MCF 10A (cell line): ENCODE results near the gene PNKD. TPM values are rescaled to one million over a fixed set of nuclear protein-coding genes. Genes with fewer than 3 reads are reported as not detected.
A peak's percentile ranks its signal among the peaks of the same experiment; 100 is the strongest.

Experiments used
- BruUV-seq: library from RNA; stranded (reverse); fragments of 400-500 nt; replicated peaks from 2 replicates; lab custom pipeline; 2021; lab: Mats Ljungman, UMichigan
- CTCF ChIA-PET: fragments of 300-600 bp; sonication (Branson Sonifier 250); formaldehyde crosslinking; extraction: SDS; loops from one replicate; lab custom pipeline; 2021; ENCODE audit warnings: antibody characterized with exemption, inconsistent platforms; lab: Yijun Ruan, JAX
- POLR2A ChIA-PET: fragments of 300-600, 350-650 bp; sonication (Branson Sonifier 250); formaldehyde crosslinking; extraction: SDS; loops from one replicate; lab custom pipeline; 2020; ENCODE audit warnings: antibody characterized with exemption, inconsistent platforms; lab: Yijun Ruan, JAX
- DNase-seq: peaks from one replicate; pipeline ENCODE4 v3.0.0-alpha.2; 2018; ENCODE audit not compliant: unreplicated experiment
- H3K27ac Mint-ChIP-seq: one replicate; pipeline ENCODE4 v1.8.0; 2022; ENCODE audit warnings: mild to moderate bottlenecking, low read depth, mixed read lengths; ENCODE audit not compliant: unreplicated experiment
- H3K27me3 Mint-ChIP-seq: one replicate; pipeline ENCODE4 v1.8.0; 2022; ENCODE audit warnings: mixed read lengths; ENCODE audit not compliant: insufficient read depth, unreplicated experiment
- H3K36me3 Mint-ChIP-seq: one replicate; pipeline ENCODE4 v1.8.0; 2022; ENCODE audit warnings: mild to moderate bottlenecking, moderate library complexity, mixed read lengths; ENCODE audit not compliant: insufficient read depth, unreplicated experiment
- H3K4me1 Mint-ChIP-seq: one replicate; pipeline ENCODE4 v1.8.0; 2022; ENCODE audit warnings: mixed read lengths; ENCODE audit not compliant: insufficient read depth, unreplicated experiment
- H3K4me3 Mint-ChIP-seq: one replicate; pipeline ENCODE4 v1.8.0; 2022; ENCODE audit warnings: mild to moderate bottlenecking, moderate library complexity, mixed read lengths; ENCODE audit not compliant: unreplicated experiment
- H3K9me3 Mint-ChIP-seq: one replicate; pipeline ENCODE4 v1.8.0; 2022; ENCODE audit warnings: mixed read lengths; ENCODE audit not compliant: unreplicated experiment
- intact Hi-C: fragments of 100-400 bp; cut with micrococcal nuclease; formaldehyde crosslinking; loops from 2 replicates; pipeline ENCODE4 v1.14.1; 2022
- total RNA-seq: library from RNA; stranded (reverse); gene quantifications from 2 replicates; pipeline ENCODE4 v1.2.3, GENCODE V29; 2022
- TF ChIP-seq, protein P1 (sequence below): fragments of 200-600 bp; IDR thresholded peaks from one replicate; pipeline ENCODE4 v1.8.0; 2022; ENCODE audit warnings: antibody characterized with exemption, mild to moderate bottlenecking; ENCODE audit not compliant: unreplicated experiment

Gene PNKD
- total RNA-seq, 1 experiment from 2014 or later: 23.1 TPM

DNA sequence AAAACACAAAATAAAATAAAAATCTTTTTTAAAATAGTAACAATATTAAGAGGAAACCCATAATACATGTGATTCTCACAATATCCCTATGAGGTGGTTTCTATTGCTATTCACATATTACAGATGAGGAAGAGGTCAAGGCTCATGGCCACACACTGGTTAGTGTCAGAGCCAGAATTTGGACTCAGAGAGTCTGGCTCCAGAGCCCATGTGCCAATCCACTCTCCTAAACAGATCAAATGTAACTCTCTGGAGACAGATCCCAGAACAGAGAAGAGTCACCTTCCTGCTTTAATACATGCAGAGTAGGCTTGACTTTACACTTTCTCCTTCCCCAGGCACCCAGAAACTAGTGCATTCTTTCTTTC, 101.6 kb downstream of the PNKD start:
- no TSS peak for BruUV-seq
- H3K27ac Mint-ChIP-seq: no peak overlapping the region
- peaks cover 14% of the 10 kb centered on the region for H3K27me3 Mint-ChIP-seq
- no peaks in the 10 kb centered on the region for H3K36me3 Mint-ChIP-seq
- TF ChIP-seq, protein P1, sequence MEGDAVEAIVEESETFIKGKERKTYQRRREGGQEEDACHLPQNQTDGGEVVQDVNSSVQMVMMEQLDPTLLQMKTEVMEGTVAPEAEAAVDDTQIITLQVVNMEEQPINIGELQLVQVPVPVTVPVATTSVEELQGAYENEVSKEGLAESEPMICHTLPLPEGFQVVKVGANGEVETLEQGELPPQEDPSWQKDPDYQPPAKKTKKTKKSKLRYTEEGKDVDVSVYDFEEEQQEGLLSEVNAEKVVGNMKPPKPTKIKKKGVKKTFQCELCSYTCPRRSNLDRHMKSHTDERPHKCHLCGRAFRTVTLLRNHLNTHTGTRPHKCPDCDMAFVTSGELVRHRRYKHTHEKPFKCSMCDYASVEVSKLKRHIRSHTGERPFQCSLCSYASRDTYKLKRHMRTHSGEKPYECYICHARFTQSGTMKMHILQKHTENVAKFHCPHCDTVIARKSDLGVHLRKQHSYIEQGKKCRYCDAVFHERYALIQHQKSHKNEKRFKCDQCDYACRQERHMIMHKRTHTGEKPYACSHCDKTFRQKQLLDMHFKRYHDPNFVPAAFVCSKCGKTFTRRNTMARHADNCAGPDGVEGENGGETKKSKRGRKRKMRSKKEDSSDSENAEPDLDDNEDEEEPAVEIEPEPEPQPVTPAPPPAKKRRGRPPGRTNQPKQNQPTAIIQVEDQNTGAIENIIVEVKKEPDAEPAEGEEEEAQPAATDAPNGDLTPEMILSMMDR: no peak
- intact Hi-C loops: no loop called here
- ChIA-PET CTCF (interaction anchor here (0.7 kb wide), 1 partner anchor 1328 kb away, joined by 3 read pairs; no protein-coding TSS in a partner anchor), POLR2A (no interaction called here)
- no peaks in the 10 kb centered on the region for H3K9me3 Mint-ChIP-seq
- DNase-seq: no peak
- peaks cover 5% of the 10 kb centered on the region for H3K4me1 Mint-ChIP-seq
- no peak overlapping the region for H3K4me3 Mint-ChIP-seq

DNA sequence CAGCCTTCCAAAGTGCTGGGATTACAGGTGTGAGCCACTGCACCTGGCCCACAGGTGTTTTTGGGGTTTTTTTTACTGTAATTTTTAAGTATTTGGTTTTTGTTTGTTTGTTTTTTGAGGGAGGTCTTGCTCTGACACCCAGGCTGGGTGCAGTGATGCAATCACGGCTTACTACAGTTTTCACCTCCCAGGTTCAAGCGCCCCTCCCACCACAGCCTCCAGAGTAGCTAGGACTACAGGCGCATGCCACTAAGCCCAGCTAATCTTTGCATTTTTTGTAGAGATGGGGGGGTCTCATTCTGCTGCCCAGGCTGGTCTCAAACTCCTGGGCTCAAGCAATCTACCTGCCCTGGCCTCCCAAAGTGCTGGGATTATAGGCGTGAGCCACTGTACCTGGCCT, 104.5 kb downstream of the PNKD start:
- intact Hi-C loops: no loop called here
- H3K27ac Mint-ChIP-seq: no peak overlapping the region

DNA sequence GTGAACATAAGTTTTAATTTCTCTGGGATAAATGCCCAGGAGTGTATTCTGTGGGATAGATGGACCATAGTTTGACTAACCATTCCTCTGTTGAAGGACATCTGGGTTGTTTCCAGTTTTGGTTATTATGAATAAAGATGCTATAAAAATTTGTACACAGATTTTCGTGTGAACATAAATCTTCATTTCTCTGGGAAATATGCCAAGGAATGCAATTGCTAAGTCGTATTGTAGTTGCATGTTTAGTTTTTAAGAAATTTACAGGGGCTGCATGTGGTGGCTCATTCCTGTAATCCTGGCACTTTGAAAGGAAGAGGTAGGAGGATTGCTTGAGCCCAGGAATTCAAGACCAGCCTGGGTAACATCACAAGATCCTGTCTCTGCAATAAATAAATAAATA, 104.9 kb downstream of the PNKD start:
- no peak overlapping the region for H3K27ac Mint-ChIP-seq
- no peaks in the 10 kb centered on the region for H3K9me3 Mint-ChIP-seq
- intact Hi-C loops: no loop called here
- no peak overlapping the region for H3K4me3 Mint-ChIP-seq
- H3K4me1 Mint-ChIP-seq: peaks cover 9% of the 10 kb centered on the region
- POLR2A ChIA-PET: interaction anchor here (1.1 to 1.5 kb wide), 2 partner anchors 9 to 24 kb away, joined by 3 read pairs; no protein-coding TSS in a partner anchor
- peaks cover 4% of the 10 kb centered on the region for H3K27me3 Mint-ChIP-seq
- peak; percentile 73 for DNase-seq
- no peaks in the 10 kb centered on the region for H3K36me3 Mint-ChIP-seq
- CTCF ChIA-PET: interaction anchor here (0.6 to 0.9 kb wide), 3 partner anchors 73 to 229 kb away, joined by 3 to 5 read pairs (median 3); no protein-coding TSS in a partner anchor
- TF ChIP-seq, protein P1: no peak
- no TSS peak for BruUV-seq

More for the DNA sequence above, 104.5 kb downstream of the PNKD start:
- DNase-seq: peak; percentile 34
- no peaks in the 10 kb centered on the region for H3K36me3 Mint-ChIP-seq
- H3K4me1 Mint-ChIP-seq: peaks cover 5% of the 10 kb centered on the region
- ChIA-PET CTCF (interaction anchor here (0.6 to 1.2 kb wide), 2 partner anchors 10 to 19 kb away, joined by 3 to 4 read pairs; no protein-coding TSS in a partner anchor), POLR2A (interaction anchor here (1.5 kb wide), 1 partner anchor 9 kb away, joined by 3 read pairs; no protein-coding TSS in a partner anchor)
- peaks cover 8% of the 10 kb centered on the region for H3K27me3 Mint-ChIP-seq
- no peaks in the 10 kb centered on the region for H3K9me3 Mint-ChIP-seq
- no TSS peak for BruUV-seq
- TF ChIP-seq, protein P1: no peak
- H3K4me3 Mint-ChIP-seq: no peak overlapping the region

DNA sequence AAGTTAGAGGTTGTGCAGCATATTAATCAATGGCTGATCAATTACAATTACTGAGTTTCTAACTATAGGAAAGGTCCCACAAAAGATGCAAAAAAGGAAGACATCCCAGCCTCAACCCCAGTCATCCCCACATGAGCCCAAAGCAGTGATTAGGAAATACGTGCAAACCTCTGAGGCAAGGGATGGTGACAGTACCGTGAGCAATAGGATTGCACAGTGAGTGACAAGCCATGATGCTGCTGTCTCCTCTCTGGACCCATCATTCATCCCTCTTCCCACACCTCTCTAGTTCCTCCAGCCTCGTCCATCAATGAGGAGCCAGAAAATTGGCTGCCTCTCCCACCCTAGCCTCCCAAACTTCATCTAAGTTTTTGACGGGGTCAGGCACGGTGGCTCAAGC, 107.7 kb downstream of the PNKD start:
- ChIA-PET CTCF (interaction anchor here (0.7 to 1.6 kb wide), 4 partner anchors 15 to 102 kb away, joined by 3 to 5 read pairs (median 3); partner anchors contain the start of genes CATIP and TMBIM1), POLR2A (no interaction called here)
- Mint-ChIP-seq H3K4me3 (no peak overlapping the region), H3K27me3 (no peaks in the 10 kb centered on the region), H3K9me3 (no peaks in the 10 kb centered on the region), H3K27ac (no peak overlapping the region), H3K36me3 (no peaks in the 10 kb centered on the region), H3K4me1 (peaks cover 9% of the 10 kb centered on the region)
- DNase-seq: no peak
- BruUV-seq: no TSS peak
- intact Hi-C loops: no loop called here
- TF ChIP-seq, protein P1: no peak
